Skin of body (tissue), 2 donors: ENCODE data around the gene AGAP1. TPM values are rescaled to one million over a fixed set of nuclear protein-coding genes. Genes with fewer than 3 reads are reported as not detected.
A peak's percentile ranks its signal among the peaks of the same experiment; 100 is the strongest.

Experiments
- DNase-seq: peaks from one replicate; lab custom pipeline; 2025; lab: John Stamatoyannopoulos, UW
- total RNA-seq: library from RNA; depleted of rRNA; stranded (reverse); fragments of >200 nt; gene quantifications from one replicate; pipeline ENCODE4 v1.2.3, GENCODE V29; 2014

The AGAP1 gene
- total RNA-seq, 1 donor from 2014 or later = 25.6 TPM

GRCh38 chr2:235861383-235861782 lies 367.5 kb downstream of the AGAP1 start:
- DNase-seq = no peak

- DNase-seq = no peak
These were observed 369.6 kb downstream of the AGAP1 start for GRCh38 chr2:235863414-235863813.

- DNase-seq = no peak
These were observed 370.5 kb downstream of the AGAP1 start for GRCh38 chr2:235864302-235864701.

- DNase-seq = peak; percentile 34
These were observed 371.1 kb downstream of the AGAP1 start for GRCh38 chr2:235864733-235865515.

- no peak for DNase-seq
These were observed 372.5 kb downstream of the AGAP1 start for GRCh38 chr2:235866373-235866772.

- DNase-seq = no peak
These were observed 374.4 kb downstream of the AGAP1 start for GRCh38 chr2:235868224-235868623.

GRCh38 chr2:235868645-235869044 lies 374.8 kb downstream of the AGAP1 start:
- no peak for DNase-seq

GRCh38 chr2:235870515-235870914 lies 376.7 kb downstream of the AGAP1 start:
- no peak for DNase-seq

- DNase-seq = no peak
These were observed 382.3 kb downstream of the AGAP1 start for GRCh38 chr2:235876099-235876679.

- DNase-seq = no peak
These were observed 383.5 kb downstream of the AGAP1 start for GRCh38 chr2:235877275-235877802.

- no peak for DNase-seq
These were observed 385.3 kb downstream of the AGAP1 start for GRCh38 chr2:235879116-235879515.

- no peak for DNase-seq
These were observed 389.8 kb downstream of the AGAP1 start for GRCh38 chr2:235883675-235884074.

GRCh38 chr2:235889302-235889630 lies 395.4 kb downstream of the AGAP1 start:
- no peak for DNase-seq

- DNase-seq = no peak
These were observed 399.4 kb downstream of the AGAP1 start for GRCh38 chr2:235893129-235893698.

GRCh38 chr2:235894839-235895238 lies 401.0 kb downstream of the AGAP1 start:
- DNase-seq = no peak

- no peak for DNase-seq
These were observed 402.2 kb downstream of the AGAP1 start for GRCh38 chr2:235896061-235896460.

GRCh38 chr2:235897992-235898391 lies 404.1 kb downstream of the AGAP1 start:
- no peak for DNase-seq

- no peak for DNase-seq
These were observed 404.9 kb downstream of the AGAP1 start for GRCh38 chr2:235898766-235899165.

- no peak for DNase-seq
These were observed 406.8 kb downstream of the AGAP1 start for GRCh38 chr2:235900631-235901030.

- DNase-seq = no peak
These were observed 407.4 kb downstream of the AGAP1 start for GRCh38 chr2:235901243-235901642.

GRCh38 chr2:235903782-235904584 lies 410.1 kb downstream of the AGAP1 start:
- no peak for DNase-seq

- DNase-seq = no peak
These were observed 410.7 kb downstream of the AGAP1 start for GRCh38 chr2:235904585-235904931.
